ENCODE results near the gene CAPN12.
"Not testable (repeated sequence)": the region's sequence is repeated elsewhere in the genome, so short reads cannot be mapped to it uniquely, and the experiment has no call there.

The CAPN12 gene

DNA sequence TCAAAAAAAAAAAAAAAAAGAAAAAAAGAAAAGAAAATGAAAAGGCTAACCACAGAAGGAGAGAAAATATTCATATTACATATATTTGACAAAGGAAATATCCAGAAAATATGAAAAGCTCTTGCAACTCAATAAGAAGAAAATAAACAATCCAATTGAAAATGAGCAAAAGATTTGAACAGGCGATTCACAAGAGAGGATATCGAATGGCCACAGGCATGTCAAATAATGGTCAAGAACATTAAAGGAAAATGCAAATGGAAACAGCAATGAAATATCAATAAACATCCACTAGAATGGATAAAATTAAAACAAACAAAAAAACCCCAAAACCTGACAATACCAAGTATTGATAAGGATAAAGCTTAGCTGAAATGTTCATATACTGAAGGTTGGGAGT, 20.9 kb upstream of the CAPN12 start:
- TF ChIP-seq, protein P1, sequence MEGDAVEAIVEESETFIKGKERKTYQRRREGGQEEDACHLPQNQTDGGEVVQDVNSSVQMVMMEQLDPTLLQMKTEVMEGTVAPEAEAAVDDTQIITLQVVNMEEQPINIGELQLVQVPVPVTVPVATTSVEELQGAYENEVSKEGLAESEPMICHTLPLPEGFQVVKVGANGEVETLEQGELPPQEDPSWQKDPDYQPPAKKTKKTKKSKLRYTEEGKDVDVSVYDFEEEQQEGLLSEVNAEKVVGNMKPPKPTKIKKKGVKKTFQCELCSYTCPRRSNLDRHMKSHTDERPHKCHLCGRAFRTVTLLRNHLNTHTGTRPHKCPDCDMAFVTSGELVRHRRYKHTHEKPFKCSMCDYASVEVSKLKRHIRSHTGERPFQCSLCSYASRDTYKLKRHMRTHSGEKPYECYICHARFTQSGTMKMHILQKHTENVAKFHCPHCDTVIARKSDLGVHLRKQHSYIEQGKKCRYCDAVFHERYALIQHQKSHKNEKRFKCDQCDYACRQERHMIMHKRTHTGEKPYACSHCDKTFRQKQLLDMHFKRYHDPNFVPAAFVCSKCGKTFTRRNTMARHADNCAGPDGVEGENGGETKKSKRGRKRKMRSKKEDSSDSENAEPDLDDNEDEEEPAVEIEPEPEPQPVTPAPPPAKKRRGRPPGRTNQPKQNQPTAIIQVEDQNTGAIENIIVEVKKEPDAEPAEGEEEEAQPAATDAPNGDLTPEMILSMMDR (IDR thresholded peaks at IDR 0.05) = no peak
- no peaks in the 10 kb centered on the region for H3K9me3 ChIP-seq (ENCODE audit: control insufficient read depth, low read length)
- H3K9ac ChIP-seq = no peak overlapping the region
- H3K36me3 ChIP-seq (ENCODE audit: control insufficient read depth, insufficient read depth, low read length) = no peaks in the 10 kb centered on the region
- H3K27ac ChIP-seq = no peak overlapping the region
- H3K79me2 ChIP-seq = no peaks in the 10 kb centered on the region
- H3K4me3 ChIP-seq (ENCODE audit: low read depth, low read length) = no peak overlapping the region
- H3K27me3 ChIP-seq (ENCODE audit: control insufficient read depth, insufficient read depth, low read length) = no peaks in the 10 kb centered on the region
- H2AFZ ChIP-seq = no peak overlapping the region
- no peaks in the 10 kb centered on the region for H3K4me1 ChIP-seq
- no peak overlapping the region for H3K4me2 ChIP-seq (ENCODE audit: low read length)

- Histone ChIP-seq H3K27me3 (ENCODE audit: control insufficient read depth, insufficient read depth, low read length) (no peaks in the 10 kb centered on the region), H3K79me2 (no peaks in the 10 kb centered on the region), H3K27ac (no peak overlapping the region), H3K9me3 (ENCODE audit: control insufficient read depth, low read length) (no peaks in the 10 kb centered on the region), H3K4me2 (ENCODE audit: low read length) (no peak overlapping the region), H3K9ac (no peak overlapping the region), H2AFZ (no peak overlapping the region), H3K36me3 (ENCODE audit: control insufficient read depth, insufficient read depth, low read length) (no peaks in the 10 kb centered on the region), H3K4me1 (no peaks in the 10 kb centered on the region), H3K4me3 (ENCODE audit: low read depth, low read length) (no peak overlapping the region)
- TF ChIP-seq, protein P1 (IDR thresholded peaks at IDR 0.05) = no peak
These were observed 19.5 kb upstream of the CAPN12 start for GRCh38 chr19:38763795-38764220.

DNA sequence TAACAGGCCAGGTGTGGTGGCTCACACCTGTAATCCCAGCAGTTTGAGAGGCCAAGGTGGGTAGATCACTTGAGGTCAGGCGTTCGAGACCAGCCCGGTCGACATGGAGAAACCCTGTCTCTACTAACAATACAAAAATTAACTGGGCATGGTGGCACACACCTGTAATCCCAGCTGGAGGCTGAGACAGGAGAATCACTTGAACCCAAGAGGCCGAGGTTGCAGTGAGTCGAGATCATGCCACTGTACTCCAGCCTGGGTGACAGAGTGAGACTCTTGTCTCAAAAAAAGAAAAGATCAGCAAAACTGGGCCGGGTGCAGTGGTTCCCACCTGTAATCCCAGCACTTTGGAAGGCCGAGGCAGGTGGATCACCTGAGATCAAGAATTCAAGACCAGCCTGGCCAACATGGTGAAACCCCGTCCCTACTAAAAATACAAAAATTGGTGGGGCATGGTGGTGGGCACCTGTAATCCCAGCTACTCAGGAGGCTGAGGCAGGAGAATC, 17.7 kb upstream of the CAPN12 start:
- H2AFZ ChIP-seq; H3K79me2 ChIP-seq; H3K4me1 ChIP-seq; H3K4me2 ChIP-seq (ENCODE audit: low read length); H3K27ac ChIP-seq; H3K9ac ChIP-seq; H3K36me3 ChIP-seq (ENCODE audit: control insufficient read depth, insufficient read depth, low read length); H3K9me3 ChIP-seq (ENCODE audit: control insufficient read depth, low read length); H3K4me3 ChIP-seq (ENCODE audit: low read depth, low read length); H3K27me3 ChIP-seq (ENCODE audit: control insufficient read depth, insufficient read depth, low read length): not testable (repeated sequence)

DNA sequence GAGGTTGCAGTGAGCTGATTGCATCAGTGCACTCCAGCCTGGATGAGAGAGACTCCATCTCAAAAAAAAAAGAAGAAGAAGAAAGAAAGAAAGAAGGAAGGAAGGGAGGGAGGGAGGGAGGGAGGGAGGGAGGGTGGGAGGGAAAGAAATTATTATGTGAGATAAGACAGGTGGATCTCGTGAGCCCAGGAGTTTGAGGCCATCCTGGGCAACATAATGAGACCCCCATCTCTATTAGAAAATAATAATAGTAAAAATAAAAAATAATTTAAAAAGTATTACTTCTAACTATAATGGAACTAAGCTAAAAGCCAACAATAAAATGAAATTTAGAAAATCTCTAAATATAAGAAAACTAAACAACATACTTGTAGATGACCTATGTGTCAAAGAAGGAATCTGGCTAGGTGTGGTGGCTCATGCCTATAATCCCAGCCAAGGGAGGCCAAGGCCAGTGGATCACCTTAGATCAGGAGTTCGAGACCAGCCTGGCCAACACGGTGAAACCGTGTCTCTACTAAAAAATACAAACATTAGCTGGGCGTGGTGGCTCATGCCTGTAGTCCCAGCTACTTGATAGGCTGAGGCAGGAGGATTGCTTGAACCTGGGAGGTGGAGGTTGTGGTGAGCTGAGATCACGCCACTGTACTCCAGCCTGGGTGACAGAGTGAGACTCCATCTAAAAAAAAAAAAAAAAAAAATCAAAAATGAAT, 16.7 kb upstream of the CAPN12 start:
- not testable (repeated sequence) for H2AFZ ChIP-seq; H3K27ac ChIP-seq; H3K9me3 ChIP-seq (ENCODE audit: control insufficient read depth, low read length); H3K79me2 ChIP-seq; H3K36me3 ChIP-seq (ENCODE audit: control insufficient read depth, insufficient read depth, low read length); H3K27me3 ChIP-seq (ENCODE audit: control insufficient read depth, insufficient read depth, low read length); H3K4me2 ChIP-seq (ENCODE audit: low read length); H3K9ac ChIP-seq; H3K4me1 ChIP-seq; H3K4me3 ChIP-seq (ENCODE audit: low read depth, low read length)

GRCh38 chr19:38759590-38760003, 15.3 kb upstream of the CAPN12 start:
- H3K4me2 ChIP-seq (ENCODE audit: low read length) = no peak overlapping the region
- H3K4me1 ChIP-seq = no peaks in the 10 kb centered on the region
- no peaks in the 10 kb centered on the region for H3K9me3 ChIP-seq (ENCODE audit: control insufficient read depth, low read length)
- H3K36me3 ChIP-seq (ENCODE audit: control insufficient read depth, insufficient read depth, low read length) = no peaks in the 10 kb centered on the region
- no peak overlapping the region for H3K9ac ChIP-seq
- TF ChIP-seq, protein P1 (IDR thresholded peaks at IDR 0.05) = no peak
- H3K79me2 ChIP-seq = no peaks in the 10 kb centered on the region
- no peaks in the 10 kb centered on the region for H3K27me3 ChIP-seq (ENCODE audit: control insufficient read depth, insufficient read depth, low read length)
- no peak overlapping the region for H2AFZ ChIP-seq
- no peak overlapping the region for H3K4me3 ChIP-seq (ENCODE audit: low read depth, low read length)
- no peak overlapping the region for H3K27ac ChIP-seq

DNA sequence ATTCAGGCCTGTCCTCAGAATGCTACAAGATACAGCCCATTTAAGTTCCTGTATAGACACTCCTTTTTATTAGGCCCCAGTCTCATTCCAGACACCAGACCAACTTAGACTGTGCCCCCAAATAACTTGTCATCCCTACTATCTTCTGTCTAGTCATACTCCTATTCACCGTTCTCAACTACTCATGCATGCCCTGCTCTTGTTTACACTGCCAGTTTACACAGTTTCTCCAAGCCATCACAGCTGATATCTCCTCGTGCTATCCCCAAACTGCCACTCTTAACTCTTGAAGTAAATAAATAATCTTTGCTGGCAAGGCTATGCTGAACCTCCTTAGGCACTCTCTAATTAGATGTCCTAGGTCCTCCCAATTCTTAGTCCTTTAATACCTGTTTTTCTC, 9.9 kb upstream of the CAPN12 start:
- not testable (repeated sequence) for H2AFZ ChIP-seq; H3K9ac ChIP-seq; H3K27ac ChIP-seq; H3K4me2 ChIP-seq (ENCODE audit: low read length); H3K4me3 ChIP-seq (ENCODE audit: low read depth, low read length); H3K79me2 ChIP-seq; H3K27me3 ChIP-seq (ENCODE audit: control insufficient read depth, insufficient read depth, low read length); H3K4me1 ChIP-seq; H3K36me3 ChIP-seq (ENCODE audit: control insufficient read depth, insufficient read depth, low read length); H3K9me3 ChIP-seq (ENCODE audit: control insufficient read depth, low read length)

- H3K79me2 ChIP-seq; H3K4me1 ChIP-seq; H3K4me3 ChIP-seq (ENCODE audit: low read depth, low read length); H3K9me3 ChIP-seq (ENCODE audit: control insufficient read depth, low read length); H3K27ac ChIP-seq; H2AFZ ChIP-seq; H3K27me3 ChIP-seq (ENCODE audit: control insufficient read depth, insufficient read depth, low read length); H3K36me3 ChIP-seq (ENCODE audit: control insufficient read depth, insufficient read depth, low read length); H3K4me2 ChIP-seq (ENCODE audit: low read length); H3K9ac ChIP-seq: not testable (repeated sequence)
These were observed 9.5 kb upstream of the CAPN12 start for GRCh38 chr19:38753783-38754182.
